HG02870 (cell line): ENCODE data around the gene VWDE.

Source experiments
- ATAC-seq: cut with Tn5 transposase; IDR thresholded peaks from one replicate; pipeline ENCODE4 v1.9.1; 2021; ENCODE audit warnings: mild to moderate bottlenecking, moderate library complexity; ENCODE audit not compliant: unreplicated experiment

VWDE gene

GRCh38 chr7:12337095-12337494, 66.6 kb downstream of the VWDE start:
- no peak for ATAC-seq

- ATAC-seq = no peak
Measured at GRCh38 chr7:12328888-12329770, 74.5 kb downstream of the VWDE start.

DNA sequence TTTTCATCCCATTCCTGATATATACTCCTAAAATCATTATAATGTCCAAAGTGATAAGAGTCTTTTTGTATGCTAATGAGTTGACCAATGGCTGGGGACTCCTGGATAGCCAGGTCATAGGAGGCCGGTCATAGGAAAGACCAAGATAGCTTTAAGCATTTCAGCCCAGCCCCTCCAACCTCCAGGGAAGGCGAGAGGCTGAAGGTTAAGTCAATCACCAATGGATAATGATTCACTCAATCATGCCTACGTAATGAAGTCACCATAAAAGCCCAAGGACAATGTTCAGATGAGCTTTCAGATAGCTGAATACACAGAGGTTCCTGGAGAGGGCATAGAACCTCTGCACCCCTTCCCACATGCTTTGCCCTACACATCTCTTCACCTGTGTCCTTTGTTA, 75.7 kb downstream of the VWDE start:
- no peak for ATAC-seq

DNA sequence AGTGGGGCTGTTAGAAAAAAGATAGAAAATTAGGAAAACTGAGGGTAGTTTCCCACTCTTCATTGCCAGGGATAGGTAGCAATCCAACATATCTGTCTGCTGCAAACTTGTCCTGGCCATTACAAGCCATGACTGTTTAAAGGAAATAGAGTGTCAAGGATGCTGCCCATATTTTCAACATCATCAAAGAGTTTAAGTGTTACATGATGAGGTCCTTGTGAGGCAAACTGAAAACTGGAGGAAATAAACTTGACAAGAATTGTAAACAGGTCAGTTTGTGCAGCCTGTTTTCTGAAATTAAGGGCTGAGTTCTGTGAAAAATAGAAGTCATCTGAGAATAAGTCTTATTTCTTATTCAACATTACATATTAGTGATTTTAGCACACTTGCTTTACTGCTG, 78.0 kb downstream of the VWDE start:
- ATAC-seq = no peak

DNA sequence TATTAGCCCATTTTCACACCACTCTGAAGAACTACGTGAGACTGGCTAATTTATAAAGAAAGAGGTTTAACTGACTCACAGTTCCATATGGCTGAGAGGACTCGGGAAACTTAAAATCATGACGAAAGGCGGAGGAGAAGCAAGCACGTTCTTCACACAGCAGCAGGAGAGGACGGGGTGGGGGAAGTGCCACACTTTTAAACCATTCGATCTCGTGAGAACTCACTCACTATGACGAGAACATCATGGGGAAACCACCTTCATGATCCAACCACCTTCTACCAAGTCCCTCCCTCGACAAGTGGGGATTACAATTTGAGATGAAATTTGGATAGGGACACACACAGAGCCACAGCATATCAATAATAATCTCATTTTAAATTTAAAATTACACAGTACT, 80.2 kb downstream of the VWDE start:
- no peak for ATAC-seq

GRCh38 chr7:12322903-12323300, 80.8 kb downstream of the VWDE start:
- ATAC-seq = no peak

DNA sequence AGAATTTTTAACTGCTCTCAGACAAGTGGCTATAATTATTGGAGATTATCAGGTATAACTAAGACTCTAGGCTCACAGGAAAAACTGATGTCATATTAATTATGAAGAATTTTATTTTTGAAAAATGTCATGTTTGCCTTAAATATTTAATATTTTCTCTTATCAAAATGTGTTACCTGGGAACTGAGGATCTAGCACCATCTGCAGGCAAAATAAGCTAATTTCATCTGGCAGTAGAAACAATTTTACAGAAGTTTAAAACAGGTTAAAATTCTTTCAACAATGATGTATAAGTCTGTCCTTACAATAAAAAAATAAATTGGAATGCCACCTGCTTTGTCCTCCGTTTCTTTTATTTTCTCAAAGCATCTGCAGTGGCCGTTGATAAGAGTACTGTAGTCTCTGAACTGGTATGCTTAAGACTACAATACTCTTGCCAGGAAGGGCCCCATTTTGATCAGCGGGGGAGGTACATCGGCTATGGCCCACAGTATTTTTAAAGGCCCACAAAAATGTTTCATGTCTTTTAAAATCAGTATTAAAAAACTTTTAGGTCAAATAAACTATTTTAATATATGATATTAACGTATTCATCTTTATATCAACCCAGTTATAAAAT, 81.3 kb downstream of the VWDE start:
- ATAC-seq = no peak

GRCh38 chr7:12320987-12321647, 82.5 kb downstream of the VWDE start:
- ATAC-seq = no peak

GRCh38 chr7:12320241-12320986, 83.3 kb downstream of the VWDE start:
- ATAC-seq = no peak

- ATAC-seq = no peak
Measured at GRCh38 chr7:12317675-12318074, 86.0 kb downstream of the VWDE start.

DNA sequence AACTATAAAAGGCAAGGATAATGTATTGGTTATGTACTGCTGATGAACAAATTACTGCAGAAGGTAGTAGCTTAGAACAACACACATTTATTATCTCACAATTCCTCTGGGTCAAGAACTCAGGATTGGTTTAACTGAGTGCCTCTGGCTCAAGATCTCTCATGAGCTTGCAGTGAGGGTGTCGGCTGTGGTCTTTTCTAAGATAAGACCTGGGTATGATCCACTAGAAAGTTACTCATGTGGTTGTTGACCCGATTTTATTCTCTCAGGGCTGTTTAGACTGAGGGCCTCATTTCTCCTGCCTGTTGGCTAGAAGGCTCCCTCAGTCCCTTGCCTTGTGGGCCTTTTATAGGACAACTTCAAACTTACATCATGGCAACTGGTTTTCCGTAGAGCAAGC, 86.7 kb downstream of the VWDE start:
- ATAC-seq = no peak

GRCh38 chr7:12315049-12315448, 88.6 kb downstream of the VWDE start:
- ATAC-seq = no peak

DNA sequence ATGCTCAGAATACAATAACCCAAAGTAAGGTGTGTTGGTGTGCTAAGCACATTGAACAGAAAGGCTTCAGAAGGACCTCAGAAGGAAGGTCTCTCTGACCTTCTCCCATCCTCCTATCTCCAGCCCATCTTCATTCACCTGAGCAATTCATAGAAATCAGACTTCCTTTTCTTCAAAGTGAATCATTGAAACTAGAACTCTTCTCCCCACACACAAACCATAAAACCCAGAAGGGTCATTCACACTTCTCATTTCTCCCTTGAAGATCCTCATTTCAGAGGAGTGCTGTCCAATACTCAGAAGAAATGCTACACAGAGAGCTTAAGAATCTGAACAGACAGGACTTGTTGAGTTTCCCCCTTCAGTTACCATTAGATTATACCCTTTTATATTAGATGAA, 89.5 kb downstream of the VWDE start:
- ATAC-seq = peak; percentile 95

- no peak for ATAC-seq
Measured at GRCh38 chr7:12305502-12305901, 98.2 kb downstream of the VWDE start.

DNA sequence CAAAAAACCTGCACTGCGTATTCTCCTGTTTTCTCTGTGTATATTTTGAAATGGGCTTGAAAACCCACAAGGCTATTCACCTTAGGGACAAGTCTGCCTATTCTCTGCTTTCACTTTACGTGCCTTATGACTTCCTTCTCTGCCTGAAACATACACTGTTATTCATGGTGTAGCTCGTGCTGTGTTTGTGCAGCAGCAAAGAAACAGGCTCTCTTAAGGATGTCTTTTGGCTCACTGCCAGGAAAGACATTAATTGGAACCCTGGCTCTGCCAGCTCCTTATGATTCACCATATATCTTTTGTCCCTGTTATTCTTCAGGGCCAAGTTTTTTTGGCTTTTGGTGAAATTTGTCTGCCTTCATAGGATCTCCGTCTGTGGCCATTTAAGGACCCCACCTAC, 100.2 kb downstream of the VWDE start:
- ATAC-seq = no peak

DNA sequence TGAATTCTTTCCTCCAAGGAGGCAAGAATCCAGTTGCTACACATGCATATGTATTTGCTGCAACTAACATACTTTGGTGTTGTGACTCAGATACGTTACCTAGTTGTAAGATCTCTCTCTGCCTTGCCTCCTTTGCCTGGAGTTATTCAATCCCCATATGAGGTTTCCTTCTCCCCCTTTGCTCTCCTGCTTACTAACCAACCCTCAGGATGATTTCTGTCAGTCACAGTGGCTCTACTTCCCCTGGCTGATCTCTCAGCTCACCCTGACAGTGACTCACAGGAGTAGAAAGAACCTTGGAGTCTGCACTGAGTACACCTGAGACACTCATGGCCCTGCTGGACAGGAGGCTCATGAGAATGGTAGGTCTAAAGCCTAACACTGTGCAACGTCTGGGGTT, 100.6 kb downstream of the VWDE start:
- ATAC-seq = no peak

DNA sequence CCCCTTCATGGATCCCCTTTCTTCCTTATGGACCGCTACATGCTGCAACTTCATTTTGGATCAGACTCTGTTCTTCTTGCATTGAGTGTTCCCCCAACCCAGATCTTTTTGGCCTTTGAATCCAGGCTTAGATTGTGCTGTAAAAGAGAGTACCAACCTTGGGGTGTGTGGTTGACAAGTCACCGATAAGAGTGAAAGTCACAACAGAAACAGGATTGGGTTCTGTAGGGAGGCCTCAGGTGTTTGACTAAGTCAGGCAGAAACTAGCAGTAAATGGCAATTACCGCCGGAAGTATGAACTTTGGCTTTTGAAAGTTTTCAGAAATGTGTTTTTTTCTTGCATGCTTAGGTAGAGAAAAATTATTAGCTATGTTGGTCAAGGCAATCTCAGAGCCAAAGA, 103.2 kb downstream of the VWDE start:
- peak; percentile 84 for ATAC-seq

GRCh38 chr7:12299367-12299766, 104.3 kb downstream of the VWDE start:
- ATAC-seq = no peak

DNA sequence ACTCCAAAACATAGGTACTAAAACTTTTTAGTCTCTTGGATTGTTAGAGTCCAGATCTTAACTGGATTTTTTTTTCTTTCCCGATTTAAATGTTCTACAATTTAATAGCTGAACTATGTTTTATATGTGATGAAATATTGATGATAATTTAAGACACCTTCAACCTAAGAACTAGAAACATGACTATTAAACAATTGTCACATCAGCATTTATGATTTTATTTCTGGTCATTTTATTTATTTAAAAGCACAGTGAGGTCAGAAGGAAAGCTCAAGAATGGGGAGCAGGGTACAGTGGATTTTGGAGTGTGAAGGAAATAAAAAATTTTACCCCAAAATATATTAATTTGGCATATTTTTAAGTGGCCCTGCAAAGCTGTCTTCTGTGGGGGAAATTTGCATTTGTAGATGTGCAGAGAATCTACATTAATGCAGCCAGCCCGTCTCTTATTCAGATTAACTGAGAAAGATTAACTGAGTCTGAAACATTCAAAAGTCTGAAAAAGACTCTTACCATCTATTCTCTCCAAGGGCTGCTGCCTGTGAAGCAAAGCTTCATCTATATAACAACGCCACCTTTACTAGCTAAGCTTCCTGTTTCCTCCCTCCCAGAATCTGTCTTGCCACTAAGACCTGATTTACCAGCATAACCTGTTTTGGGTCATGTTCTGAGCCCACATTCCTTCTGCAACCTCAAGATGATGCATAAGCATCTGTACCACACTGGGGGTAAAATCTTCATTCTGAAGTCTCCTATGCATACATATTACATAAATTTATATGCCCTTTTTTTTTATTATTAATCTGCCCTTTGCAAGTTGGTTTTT, 106.2 kb downstream of the VWDE start:
- ATAC-seq = no peak

DNA sequence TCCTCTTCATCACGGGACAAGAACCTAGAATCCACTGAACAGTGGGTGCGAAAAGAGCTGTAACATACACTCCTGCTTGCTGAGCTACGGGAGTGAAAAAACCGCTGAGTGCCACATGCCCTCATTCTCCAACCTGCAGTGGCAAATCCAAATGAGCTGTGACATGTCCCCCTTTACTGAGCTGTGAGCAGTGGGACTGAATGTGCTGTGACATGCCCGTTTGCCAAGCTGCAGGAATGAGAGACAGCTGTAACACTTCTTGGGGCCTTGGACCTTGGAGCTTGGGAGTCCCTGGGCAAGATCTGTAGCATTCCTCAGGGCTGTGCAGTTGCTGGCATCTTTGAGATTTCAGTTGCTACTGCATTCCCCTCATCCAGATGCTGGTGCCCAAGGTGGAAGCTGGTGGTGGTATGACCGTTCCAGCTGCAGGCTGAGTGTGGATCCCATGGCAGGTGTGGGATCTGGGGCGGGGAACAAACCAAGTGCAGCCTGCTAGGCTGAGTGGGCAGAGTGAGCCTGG, 107.6 kb downstream of the VWDE start:
- ATAC-seq = no peak
